Lung (tissue), 12 donors: ENCODE measurements around the gene BTBD16. TPM values are rescaled to one million over a fixed set of nuclear protein-coding genes. Genes with fewer than 3 reads are reported as not detected.
A peak's percentile ranks its signal among the peaks of the same experiment; 100 is the strongest.

Experiments used
- ATAC-seq: fragments of 200-7000 bp; cut with Tn5 transposase; one replicate; pipeline ENCODE4 v1.9.1; 2020; ENCODE audit warnings: moderate number of reproducible peaks; ENCODE audit not compliant: insufficient read depth, low FRiP score
- DNase-seq, 3 donors: peaks; one replicate each; pipeline ENCODE4 v3.0.0-alpha.2; 2013 to 2017
- H3K27ac ChIP-seq, 2 donors: one replicate each; pipeline ENCODE4 v1.5.1; 2013; ENCODE audit warnings: mild to moderate bottlenecking in 2 of 2, moderate library complexity in 2 of 2, control low read depth in 1 of 2, inconsistent platforms in 1 of 2, low read depth in 1 of 2, low read length in 1 of 2
- H3K27me3 ChIP-seq, 3 donors: one replicate each; pipeline ENCODE4 v1.5.1; 2013; ENCODE audit warnings: low read length in 2 of 3; ENCODE audit not compliant: control insufficient read depth in 3 of 3, insufficient read depth in 3 of 3
- H3K36me3 ChIP-seq, 4 donors: one replicate each; pipeline ENCODE4 v1.5.1; 2013; ENCODE audit warnings: low read length in 4 of 4, mild to moderate bottlenecking in 1 of 4, moderate library complexity in 1 of 4; ENCODE audit not compliant: control insufficient read depth in 4 of 4, insufficient read depth in 4 of 4
- H3K4me1 ChIP-seq, 5 donors: one replicate each; pipeline ENCODE4 v1.5.1; 2013; ENCODE audit warnings: low read length in 5 of 5, mild to moderate bottlenecking in 2 of 5, moderate library complexity in 1 of 5; ENCODE audit not compliant: control insufficient read depth in 5 of 5, insufficient read depth in 5 of 5
- H3K4me3 ChIP-seq: one replicate; pipeline ENCODE4 v1.5.1; 2013; ENCODE audit warnings: mild to moderate bottlenecking, control low read depth, moderate library complexity
- H3K9ac ChIP-seq, 2 donors: one replicate each; pipeline ENCODE4 v1.5.1; 2013; ENCODE audit warnings: low read length in 2 of 2, control low read depth in 1 of 2; ENCODE audit not compliant: insufficient read depth in 1 of 2
- H3K9me3 ChIP-seq, 4 donors: one replicate each; pipeline ENCODE4 v1.5.1; 2013; ENCODE audit warnings: low read length in 3 of 4, mild to moderate bottlenecking in 1 of 4, moderate library complexity in 1 of 4; ENCODE audit not compliant: control insufficient read depth in 4 of 4, insufficient read depth in 3 of 4
- CTCF ChIP-seq: IDR thresholded peaks from 2 replicates; pipeline ENCODE4 v1.5.1; 2012; ENCODE audit warnings: mild to moderate bottlenecking; ENCODE audit errors: control extremely low read depth, extremely low read depth
- WGBS, 2 donors: extraction: QIAGEN DNeasy Blood & Tissue Kit; methylation state at CpG; one replicate each; pipeline ENCODE4 v1.1.7; 2013; 5-methylcytosine and 5-hydroxymethylcytosine counted together
- polyA plus RNA-seq, 2 donors: library from polyadenylated mRNA; stranded (reverse); fragments of 200-250 nt; gene quantifications; one replicate each; pipeline ENCODE4 v1.2.1, GENCODE V29; 2013
- total RNA-seq, 2 donors: library from RNA; depleted of rRNA in 1 of 2; stranded (reverse); fragments of >200 nt in 1 of 2; gene quantifications; one replicate each; pipeline ENCODE4 v1.2.1, GENCODE V29; 2014 to 2021
- donor health status: control.
- donor health status: control.
- donor health status: Bipolar disorder and iron deficiency.
- donor health status: healthy.
- donor health status: DM: yes; HTN: yes; CAD: no.

Gene BTBD16
- total and polyA plus RNA-seq, 4 donors: 0.03 to 0.73 (median 0.67) TPM; not detected in 1

GRCh38 chr10:122306744-122307143 is 35.6 kb downstream of the BTBD16 start:
- 65 to 76% methylated on average over 3 of the region's 3 CpGs for WGBS, 2 donors

GRCh38 chr10:122307669-122308416 is 36.7 kb downstream of the BTBD16 start:
- no peak overlapping the region for H3K9ac ChIP-seq
- peak; percentile 58 for ATAC-seq

More at GRCh38 chr10:122306744-122307143, 35.6 kb downstream of the BTBD16 start:
- no peak overlapping the region for H3K4me3 ChIP-seq
- H3K9me3 ChIP-seq: no peaks in the 10 kb centered on the region
- no peak for ATAC-seq
- peaks cover 0 to 9% (median 0%) of the 10 kb centered on the region in 5 donors for H3K4me1 ChIP-seq
- H3K36me3 ChIP-seq: no peaks in the 10 kb centered on the region
- peak overlapping the region in 1 of 2 donors; percentile 84 for H3K27ac ChIP-seq
- no peak overlapping the region for H3K9ac ChIP-seq
- H3K27me3 ChIP-seq: peaks cover 0 to under 1% (median 0%) of the 10 kb centered on the region in 3 donors
- DNase-seq: no peak
- TF ChIP-seq CTCF: no peak

DNA sequence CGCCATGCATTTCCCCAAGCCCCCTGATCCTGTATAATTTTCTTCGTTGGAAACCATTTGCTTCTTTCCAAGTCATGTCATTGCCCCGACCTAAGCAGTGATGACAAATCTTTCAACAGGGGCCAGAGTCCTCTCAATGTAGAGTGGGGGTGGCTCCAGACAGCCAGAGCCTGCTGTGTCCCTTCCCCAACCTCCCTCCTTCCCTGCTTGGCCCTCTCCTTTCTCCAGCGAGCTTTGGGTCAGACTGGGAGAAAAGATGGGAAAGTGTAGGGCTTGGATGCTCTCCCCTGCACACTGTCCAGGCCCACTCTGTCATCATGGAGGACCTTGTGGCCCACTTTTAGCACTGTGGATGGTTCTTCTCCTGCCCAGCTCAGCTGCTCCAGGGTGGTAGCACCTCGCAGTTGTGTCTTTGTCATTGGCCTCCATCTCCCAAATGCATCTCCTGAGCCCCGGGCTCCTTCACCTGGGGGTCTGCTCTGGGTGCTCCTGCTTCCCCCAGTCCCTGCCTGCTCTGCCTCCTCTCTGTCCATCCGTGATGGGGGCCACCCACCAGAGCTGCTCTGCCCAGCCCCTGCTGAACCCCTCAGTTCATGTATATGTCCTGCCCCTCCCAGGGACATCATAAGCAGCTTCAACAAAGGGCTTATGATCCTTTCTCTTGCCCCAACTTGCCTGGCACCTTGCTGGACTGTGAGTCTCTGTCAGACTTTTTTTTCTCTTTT is 37.5 kb downstream of the BTBD16 start:
- ATAC-seq: no peak
- no peaks in the 10 kb centered on the region for H3K36me3 ChIP-seq
- WGBS, 2 donors: 78 to 80% methylated on average over 7 of the region's 7 CpGs
- no peaks in the 10 kb centered on the region for H3K9me3 ChIP-seq
- peaks cover 0 to 4% (median 0%) of the 10 kb centered on the region in 3 donors for H3K27me3 ChIP-seq
- TF ChIP-seq CTCF: no peak
- H3K4me3 ChIP-seq: no peak overlapping the region
- DNase-seq: no peak
- H3K4me1 ChIP-seq: peaks cover 0 to 9% (median 0%) of the 10 kb centered on the region in 5 donors
- peak overlapping the region; percentile 3 to 88 for H3K27ac ChIP-seq
- H3K9ac ChIP-seq: no peak overlapping the region

More at GRCh38 chr10:122307669-122308416, 36.7 kb downstream of the BTBD16 start:
- peak overlapping the region; percentile 3 to 88 for H3K27ac ChIP-seq
- no peak for TF ChIP-seq CTCF
- DNase-seq: peak in 2 of 3 donors; percentile 19 to 22
- no peaks in the 10 kb centered on the region for H3K9me3 ChIP-seq
- 45 to 52% methylated on average over 13 of the region's 13 CpGs for WGBS, 2 donors
- H3K4me3 ChIP-seq: no peak overlapping the region
- H3K4me1 ChIP-seq: peaks cover 0 to 9% (median 0%) of the 10 kb centered on the region in 5 donors
- H3K36me3 ChIP-seq: no peaks in the 10 kb centered on the region
- H3K27me3 ChIP-seq: peaks cover 0 to 4% (median 0%) of the 10 kb centered on the region in 3 donors
